Stomach (tissue), 4 donors: ENCODE measurements around the gene AKNA.

Experiments
- CTCF ChIP-seq, 7 experiments: fragments of 450-650 bp in 4 of 7; fragments of 200-600 bp in 3 of 7; sonication (generic) in 3 of 7; IDR thresholded peaks; one replicate each; pipeline ENCODE4 v1.5.1; 2016 to 2019; ENCODE audit warnings: antibody characterized with exemption in 7 of 7, control low read depth in 2 of 7, mild to moderate bottlenecking in 1 of 7
- POLR2AphosphoS5 ChIP-seq, 3 donors: sonication (generic); formaldehyde crosslinking; IDR thresholded peaks; one replicate each; pipeline ENCODE4 v1.6.1; 2016; ENCODE audit warnings: antibody characterized with exemption in 3 of 3

- TF ChIP-seq POLR2AphosphoS5 (IDR thresholded peaks at IDR 0.05): no peak
- TF ChIP-seq CTCF (IDR thresholded peaks at IDR 0.05): no peak
These were observed 91.4 kb downstream of the AKNA start for GRCh38 chr9:114296338-114296737.
